Measurements from ENCODE around the gene SDK2.
"Not testable (repeated sequence)": the region's sequence is repeated elsewhere in the genome, so short reads cannot be mapped to it uniquely, and the experiment has no call there.

The SDK2 gene

DNA sequence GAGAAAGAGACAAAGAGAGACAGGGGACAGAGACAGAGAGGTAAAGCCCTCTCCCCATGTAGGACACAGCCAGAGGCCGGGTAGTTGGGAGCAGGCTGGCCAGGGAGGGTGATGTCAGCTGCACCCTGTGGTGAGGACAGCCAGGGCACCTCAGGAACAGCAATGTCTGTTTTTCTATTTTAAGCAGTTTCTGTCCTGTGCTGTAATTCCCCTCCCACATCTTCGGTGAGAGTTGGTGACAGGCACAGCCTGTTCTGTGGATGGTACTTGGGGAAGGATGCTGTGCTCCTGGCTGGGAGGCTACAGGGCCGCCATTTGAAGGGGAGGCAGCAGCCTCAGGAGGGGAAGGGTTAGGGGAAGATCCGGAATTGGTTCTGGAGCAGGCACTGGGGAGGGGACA, 163.5 kb downstream of the SDK2 start:
- no peak for DNase-seq (ENCODE audit: low read depth in 2 of 2)

DNA sequence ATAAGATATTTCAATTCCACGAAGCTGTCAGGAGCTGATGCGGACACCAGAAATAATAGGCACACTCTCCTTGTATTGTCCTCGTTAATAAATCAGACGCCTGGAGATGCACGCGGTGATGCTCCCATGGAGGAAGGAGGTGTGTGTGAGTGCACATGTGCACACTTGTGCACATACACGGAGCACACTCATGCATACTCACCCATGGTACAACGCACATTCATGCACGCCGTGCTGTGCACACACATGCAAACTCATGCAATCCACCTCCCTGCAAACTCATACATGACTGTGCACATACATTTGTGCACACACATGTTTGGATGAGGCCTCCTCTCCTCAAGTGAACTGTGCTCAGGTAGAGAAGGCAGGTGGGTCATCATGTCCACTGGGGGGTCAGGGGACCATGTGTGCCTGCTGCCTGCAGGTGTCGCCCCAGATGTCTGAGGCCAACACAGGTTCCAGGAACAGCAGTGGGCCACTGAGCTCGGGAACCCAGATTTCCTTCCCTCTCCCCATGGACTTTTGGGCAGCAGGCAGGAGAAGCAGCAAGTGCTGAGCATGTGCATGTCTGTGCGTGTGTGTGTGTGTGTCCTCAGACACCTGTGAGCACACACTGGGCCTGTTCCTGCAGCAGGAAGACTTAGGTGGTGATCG, 165.3 kb downstream of the SDK2 start:
- no peak for DNase-seq (ENCODE audit: low read depth in 2 of 2)

DNA sequence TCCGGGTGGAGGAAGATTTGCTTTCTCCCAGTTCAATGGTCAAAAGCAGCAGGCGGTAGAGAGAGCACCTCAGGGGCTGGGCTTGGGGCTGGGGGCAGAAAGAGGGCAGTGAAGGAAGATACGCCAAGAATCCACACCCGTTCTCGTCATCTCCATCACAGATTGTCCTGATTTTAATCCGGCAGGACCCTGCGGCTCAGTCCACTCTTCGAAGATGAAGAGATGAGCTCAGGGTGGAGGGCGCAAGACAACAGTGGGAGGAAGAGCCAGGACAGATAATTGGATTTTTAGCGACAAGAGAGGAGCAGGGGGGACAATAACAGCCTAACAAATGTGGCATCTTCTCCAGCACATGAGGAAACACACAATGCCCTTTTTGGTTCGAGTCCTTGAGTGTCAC, 165.9 kb downstream of the SDK2 start:
- DNase-seq (ENCODE audit: low read depth in 2 of 2): no peak

DNA sequence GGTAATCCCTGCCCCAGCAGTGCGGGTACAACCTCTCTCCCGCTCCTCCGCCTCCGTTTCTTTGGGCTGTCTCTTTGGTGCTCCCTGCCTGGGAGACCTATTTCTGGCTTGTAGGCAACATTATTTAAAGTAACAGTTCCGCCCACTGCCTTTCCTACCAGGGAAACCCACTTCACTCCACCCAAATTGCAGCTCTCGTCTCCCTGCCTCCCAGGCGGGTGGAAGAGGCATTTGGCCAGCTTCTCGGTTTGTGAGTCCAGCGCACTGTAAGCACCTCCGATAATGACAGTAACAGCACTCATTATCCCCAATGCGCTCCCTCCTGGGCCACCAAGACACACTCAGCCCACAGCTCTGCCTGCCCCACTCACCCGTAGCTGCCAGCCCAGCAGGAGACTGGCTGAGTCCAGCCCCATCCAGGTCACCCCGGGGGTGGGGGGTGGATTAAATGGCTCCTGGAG, 167.3 kb downstream of the SDK2 start:
- DNase-seq (ENCODE audit: low read depth in 2 of 2): no peak

DNA sequence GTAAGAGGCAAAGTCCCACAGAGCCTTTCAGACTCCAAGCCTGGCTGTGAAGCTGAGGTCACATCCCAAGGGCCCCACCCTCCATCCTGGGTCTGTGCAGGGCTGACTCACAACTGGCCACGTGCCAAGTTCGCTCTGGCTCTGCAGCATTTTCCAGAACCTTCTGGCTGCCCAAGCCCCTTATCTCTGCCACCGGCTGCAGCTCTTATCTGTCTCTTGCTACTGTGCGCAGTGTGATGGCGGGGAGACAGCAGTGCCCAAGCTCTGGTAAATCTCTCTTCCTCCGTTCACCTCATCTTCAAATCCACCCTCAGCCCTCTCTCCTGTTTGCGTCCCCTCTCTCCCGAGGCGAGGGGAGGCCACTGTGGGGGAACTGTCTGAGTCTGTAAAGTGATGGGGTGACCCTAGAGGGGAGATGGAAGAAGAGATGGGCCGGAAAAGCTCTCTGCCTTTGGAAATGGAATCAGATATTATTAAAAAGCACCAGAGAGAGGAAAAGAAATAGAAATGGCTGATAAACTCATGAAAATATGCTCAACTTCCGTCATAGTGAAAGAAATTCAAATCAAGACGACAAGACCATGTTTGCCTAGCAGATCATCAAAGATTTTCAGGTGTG, 169.8 kb downstream of the SDK2 start:
- no peak for DNase-seq (ENCODE audit: low read depth in 2 of 2)

DNA sequence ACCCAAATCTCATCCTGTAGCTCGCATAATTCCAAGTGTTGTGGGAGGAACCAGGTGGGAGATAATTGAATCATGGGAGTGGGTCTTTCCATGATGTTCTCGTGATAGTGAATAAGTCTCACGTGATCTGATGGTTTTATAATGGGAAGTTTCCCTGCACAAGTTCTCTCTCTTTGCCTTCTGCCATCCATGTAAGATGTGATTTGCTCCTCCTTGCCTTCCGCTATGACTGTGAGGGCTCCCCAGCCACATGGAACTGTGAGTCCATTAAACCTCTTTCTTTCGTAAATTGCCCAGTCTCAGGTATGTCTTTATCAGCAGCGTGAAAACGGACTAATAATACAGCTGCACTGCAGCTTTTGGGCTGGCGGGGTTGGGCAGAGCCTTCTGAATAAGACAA, 171.5 kb downstream of the SDK2 start:
- not testable (repeated sequence) for DNase-seq (ENCODE audit: low read depth in 2 of 2)

DNA sequence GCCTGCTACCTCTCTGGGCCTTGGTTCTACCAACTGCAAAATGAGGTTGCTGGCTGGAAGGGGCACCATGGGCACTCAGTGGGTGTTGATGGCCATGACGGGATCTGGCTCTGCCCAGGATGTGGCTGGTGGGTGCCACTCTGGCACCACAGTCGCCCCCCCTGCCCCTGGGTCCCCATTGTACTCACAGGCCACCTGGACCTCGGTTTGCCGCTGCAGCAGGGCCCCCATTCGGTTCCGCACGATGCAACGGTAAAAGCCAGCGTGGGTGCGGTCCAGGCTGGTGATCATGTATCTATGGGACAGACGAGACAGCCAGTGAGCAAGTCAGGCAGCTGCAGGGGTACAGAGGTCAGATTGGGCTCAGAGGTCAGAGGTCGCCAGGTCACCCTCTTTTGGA, 172.3 kb downstream of the SDK2 start:
- DNase-seq (ENCODE audit: low read depth in 2 of 2): no peak

DNA sequence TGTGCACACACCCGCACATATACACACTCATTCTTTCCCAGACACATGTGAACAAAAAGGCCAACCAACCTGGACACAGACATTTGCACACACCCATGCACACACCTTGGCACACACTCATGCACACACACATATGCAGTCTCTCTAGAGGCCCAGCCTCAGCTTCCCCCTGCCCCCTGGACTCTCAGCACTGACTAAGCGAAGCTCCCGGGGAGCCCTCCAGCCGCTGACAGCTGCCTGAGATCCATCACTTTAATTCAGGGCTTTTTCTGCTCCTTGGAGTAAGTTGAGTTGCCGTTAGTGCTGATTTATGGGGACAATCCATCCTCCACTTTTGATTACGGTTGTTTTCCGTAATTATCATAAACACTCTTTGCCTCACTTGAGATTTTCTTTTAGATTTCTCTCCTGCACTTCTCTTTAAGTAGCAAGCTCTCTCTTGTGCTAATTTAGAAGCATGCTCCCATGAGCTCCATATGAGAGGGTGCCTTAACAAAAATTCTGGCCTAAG, 173.9 kb downstream of the SDK2 start:
- no peak for DNase-seq (ENCODE audit: low read depth in 2 of 2)

DNA sequence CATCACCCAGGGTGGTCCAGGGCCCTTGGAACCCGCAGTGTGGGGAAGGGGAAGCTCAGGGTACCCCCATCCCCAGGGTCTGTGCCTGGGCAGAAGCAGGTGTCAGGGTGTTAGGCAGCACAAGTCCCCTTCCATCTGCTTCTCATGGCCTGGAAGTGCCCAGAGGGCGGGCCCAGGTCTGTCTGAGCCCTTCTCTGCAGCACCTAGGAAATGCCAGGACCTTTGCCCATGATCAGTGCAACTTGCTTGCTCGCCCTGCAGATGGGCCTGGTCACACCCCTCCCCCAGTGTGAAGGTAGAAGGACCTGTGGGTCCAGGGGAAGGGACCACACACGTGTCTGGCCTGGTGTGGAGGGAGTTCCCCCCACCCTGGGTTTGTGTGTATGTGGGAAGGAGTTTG, 174.9 kb downstream of the SDK2 start:
- no peak for DNase-seq (ENCODE audit: low read depth in 2 of 2)

DNA sequence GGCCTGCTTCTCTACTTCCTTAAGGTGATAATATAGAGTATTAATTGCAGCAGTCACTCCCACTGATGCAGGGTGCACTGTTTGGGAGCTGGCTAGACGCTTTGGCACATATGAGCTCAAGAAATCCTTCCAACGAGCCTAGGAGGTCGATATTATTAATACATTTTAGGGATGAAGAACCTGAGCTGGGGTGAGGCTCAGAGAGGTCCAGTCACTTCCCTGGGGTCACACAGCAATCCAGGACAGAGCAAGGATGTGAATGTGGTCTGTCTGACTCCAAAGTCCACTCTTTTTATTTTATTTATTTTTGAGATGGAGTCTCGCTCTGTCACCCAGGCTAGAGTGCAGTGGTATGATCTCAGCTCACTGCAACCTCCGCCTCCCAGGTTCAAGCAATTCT, 176.0 kb downstream of the SDK2 start:
- DNase-seq (ENCODE audit: low read depth in 2 of 2): no peak

DNA sequence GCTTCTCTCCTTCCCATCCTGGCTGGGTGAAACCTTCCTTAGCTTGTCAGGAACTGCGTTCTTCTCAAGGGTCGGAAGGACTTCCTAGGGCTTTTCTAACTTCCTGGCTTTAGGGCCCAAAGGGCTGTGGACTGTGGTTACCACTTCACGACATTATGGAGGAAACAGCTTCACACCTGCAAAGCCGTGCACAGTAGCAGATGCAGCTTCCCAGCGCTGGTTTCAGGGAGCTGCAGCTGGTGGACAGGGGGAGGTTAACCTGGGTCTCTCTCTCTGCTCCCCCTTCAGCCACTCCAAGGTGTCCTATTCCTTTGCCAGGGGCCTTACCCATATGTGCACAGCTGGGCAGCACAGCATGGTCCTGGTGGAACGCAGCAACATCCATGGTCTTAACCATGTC, 176.6 kb downstream of the SDK2 start:
- no peak for DNase-seq (ENCODE audit: low read depth in 2 of 2)

DNA sequence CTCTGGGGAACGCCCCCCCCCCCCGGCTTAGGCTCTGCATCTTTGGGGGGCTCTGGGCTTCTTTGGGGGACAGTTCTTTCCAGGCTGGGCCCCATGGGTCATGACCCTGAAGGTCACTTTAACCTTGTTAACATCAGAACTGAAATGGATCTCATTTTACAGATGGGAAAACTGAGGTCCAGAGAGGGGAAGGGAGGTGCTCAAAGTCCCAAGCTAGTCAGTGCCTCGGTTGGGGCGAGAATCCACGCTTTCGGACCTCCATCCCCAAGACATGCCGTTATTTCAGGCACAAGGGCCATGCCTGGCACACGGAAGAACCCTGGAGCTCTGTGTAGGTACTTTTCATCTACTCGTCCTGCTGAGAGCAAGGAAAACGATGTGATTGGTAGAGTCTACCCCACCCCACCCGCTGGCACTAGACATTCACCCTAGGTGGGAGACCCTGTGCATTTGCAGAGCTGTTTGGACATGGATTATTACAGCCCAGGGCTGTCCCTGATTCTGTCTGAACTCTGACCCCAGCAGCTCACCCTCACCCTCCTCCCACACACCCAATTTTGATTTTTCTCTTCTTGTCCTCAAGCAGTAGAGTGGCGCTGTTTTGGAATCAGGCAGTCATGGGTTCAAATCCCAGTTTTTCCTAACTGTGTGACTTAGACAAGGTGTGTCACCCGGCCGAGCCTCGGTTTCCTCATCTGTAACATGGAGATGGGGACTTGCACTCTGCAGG, 177.4 kb downstream of the SDK2 start:
- DNase-seq (ENCODE audit: low read depth in 2 of 2): no peak

DNA sequence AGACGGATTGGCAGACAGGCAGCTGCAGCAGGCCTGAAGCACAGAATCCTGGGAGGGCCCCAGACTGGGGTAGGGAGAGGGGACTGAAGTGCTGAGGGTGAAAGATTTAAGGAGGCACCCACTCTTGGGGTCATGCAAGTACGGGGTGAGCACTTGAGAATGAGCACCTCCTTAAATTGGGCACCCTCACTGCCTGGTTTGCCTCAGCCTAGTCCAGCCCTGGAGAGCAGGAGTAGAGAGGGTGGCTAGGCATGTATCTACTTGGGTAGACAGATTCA, 178.4 kb downstream of the SDK2 start:
- DNase-seq (ENCODE audit: low read depth in 2 of 2): no peak

DNA sequence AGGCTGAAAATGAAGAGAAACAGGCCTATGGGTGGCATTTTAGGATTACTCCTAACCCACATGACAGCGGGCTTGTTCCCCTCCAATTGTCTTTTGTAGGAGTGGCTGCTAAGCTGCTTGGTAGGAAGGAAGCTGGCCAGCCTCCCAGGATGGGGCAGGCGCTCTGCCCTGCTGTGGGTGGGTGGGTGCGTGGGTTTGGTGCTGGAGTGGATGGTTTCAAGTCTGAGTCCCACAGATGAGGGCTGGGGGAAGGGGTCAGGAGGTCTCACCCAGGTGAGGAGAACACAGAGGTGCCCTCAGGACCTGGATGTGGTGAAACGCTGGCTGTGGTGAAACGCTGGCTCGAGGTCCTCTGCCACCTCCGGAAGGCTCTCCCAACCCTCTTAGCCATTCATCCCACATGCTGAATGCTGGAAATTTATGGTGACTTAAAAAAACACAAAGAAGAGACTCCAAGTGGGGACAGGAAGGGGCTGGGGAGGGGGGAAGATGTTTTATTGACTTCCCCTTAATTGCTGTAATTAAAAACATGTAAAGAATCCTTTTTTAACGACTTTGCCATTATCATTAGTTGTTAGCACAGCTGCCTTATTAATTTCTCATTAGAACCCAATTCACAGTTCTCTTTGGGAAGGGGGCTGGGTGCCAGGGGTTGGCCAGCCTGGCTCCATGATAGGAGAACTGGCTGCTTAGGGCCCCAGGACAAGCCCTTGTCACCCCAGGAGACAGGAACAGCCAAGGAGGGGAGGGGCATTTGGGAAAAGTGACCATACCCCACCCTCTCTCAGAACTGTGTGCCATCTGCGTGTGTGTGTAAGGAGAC, 178.9 kb downstream of the SDK2 start:
- no peak for DNase-seq (ENCODE audit: low read depth in 2 of 2)

DNA sequence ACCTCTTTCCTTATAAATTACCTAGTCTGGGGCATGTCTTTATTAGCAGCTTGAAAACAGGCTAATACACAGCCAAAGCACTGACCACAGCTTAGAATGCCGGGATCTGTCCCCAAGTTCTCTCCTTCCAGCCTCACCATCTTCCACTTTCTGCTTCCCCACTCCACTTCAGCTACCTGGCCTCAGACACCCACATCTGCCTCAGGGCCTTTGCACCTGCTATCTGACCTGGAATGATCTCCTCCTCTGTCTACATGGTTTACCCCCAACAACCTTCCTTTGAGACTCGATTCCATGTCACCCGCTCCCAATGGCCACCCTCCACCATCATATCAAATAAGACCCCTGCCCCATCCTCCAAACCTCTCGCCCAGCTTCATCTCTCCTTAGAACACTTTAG, 179.8 kb downstream of the SDK2 start:
- DNase-seq (ENCODE audit: low read depth in 2 of 2): no peak

DNA sequence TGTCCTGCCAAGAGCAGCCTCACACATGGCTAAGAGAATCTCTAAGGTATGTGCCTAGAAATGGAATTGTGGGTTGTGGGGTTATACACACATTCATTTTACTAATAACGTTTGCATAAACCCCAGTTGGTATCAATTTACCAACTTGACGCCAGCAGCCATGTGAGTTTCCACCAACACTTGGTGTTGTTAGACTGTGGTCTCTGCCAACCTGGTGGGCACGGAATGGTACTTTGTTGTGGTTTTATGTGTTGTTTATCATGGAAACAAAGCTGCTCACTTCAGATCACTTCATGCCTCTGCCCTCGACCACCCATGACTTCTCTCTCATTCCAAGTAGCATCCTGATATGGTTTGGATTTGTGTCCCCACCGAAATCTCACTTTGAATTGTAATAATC, 180.4 kb downstream of the SDK2 start:
- no peak for DNase-seq (ENCODE audit: low read depth in 2 of 2)

DNA sequence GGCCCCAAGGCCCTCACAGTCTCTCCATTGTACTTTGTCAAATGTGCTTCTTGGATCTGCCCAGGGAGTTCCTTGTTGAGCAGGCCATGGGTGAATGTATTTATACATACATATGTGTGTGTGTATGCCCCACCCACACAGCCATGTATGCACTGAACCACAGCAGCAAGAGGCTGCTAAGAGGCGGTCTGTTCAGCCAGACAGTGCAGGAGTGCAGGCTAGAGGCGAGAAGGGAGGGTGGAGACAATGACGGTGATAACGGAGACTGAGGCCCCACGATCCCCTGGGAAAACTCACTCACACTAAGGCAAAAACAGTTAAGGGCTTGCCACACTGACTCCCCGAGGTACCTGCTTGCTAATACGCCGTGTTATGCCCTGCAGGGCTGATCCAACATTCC, 181.4 kb downstream of the SDK2 start:
- DNase-seq (ENCODE audit: low read depth in 2 of 2): no peak

DNA sequence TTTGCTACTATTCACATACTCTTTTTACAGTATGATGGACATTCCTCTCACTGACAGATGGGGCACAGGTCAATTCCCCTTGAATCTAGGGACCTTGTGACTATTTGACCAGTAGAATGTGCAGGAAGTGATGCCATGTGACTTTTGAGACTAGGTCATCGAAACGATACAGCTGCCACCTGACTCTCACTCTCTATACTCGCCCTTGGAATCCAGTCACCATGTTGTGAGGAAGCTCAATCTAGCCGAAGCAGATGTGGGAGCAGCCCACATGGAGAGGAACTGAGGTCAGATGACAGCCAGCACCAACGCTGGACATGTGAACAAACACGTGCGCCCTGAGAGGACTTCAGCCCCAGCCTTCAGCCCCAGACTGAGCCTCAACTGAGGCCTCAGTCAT, 184.3 kb downstream of the SDK2 start:
- DNase-seq (ENCODE audit: low read depth in 2 of 2): no peak

DNA sequence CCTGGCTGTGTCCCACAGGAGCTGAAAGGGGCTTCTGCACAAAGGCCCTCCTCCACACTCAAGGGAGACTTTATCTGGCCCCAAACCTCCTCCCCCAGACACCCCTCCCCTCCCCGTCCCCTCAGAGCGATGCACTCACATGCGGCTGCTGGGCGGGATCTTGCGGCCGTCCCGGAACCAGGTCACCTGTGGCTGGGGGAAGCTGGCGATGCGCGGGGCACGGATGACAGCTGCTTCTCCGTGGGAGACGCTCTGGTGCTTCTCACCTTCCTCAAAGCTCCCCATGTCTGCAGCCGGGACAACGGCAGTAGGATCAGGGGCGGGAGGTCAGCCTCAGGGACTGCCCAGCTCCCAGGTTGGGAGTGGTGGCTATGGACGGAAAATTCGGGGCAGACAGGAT, 188.5 kb downstream of the SDK2 start:
- DNase-seq (ENCODE audit: low read depth in 2 of 2): no peak

DNA sequence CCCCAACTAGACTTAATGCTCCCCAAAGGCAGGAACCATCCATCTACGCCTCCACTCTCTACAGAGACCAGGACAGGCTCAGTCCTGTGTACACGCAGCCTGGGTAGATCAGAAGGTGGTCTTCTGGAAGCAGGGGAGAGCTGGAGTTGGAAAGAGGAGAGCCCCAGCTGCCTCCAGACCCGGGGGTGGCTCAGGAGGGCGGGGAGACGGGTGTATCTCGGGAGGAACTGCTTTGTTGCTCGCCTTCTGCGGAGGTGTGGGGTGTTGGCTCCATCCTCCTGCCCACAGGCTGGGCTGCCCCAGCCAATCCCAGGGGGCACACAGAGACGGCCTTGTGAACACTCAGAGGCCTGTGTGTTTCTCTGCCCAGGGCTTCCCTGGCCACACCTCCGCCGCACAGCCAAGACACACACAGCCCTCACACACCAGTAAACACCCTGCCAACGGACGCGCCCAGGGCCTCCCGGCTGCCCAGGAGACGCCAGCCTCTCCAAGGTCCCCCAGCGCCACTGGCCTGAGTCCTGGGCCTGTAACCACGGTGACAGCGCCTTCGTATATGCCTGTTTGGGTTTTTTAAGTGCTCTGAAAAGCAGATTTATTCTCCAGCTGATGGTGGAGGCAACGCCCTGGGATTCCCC, 189.1 kb downstream of the SDK2 start:
- DNase-seq (ENCODE audit: low read depth in 2 of 2): no peak

DNA sequence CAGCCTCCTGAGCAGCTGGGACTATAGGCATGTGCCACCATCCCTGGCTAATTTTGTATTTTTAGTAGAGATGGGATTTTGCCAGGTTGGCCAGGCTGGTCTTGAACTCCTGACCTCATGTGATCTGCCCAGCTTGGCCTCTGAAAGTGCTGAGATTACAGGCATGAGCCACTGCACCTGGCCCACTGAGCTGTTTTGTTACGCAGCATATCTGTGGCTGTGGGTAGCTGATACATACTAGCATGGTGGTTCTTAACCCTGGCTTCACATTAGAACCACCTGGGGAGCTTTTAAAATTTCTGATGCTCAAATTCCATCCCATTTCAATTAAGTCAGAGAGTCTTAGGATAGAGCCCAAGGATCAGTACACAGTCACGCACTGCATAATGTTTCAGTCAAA, 190.8 kb downstream of the SDK2 start:
- not testable (repeated sequence) for DNase-seq (ENCODE audit: low read depth in 2 of 2)

DNA sequence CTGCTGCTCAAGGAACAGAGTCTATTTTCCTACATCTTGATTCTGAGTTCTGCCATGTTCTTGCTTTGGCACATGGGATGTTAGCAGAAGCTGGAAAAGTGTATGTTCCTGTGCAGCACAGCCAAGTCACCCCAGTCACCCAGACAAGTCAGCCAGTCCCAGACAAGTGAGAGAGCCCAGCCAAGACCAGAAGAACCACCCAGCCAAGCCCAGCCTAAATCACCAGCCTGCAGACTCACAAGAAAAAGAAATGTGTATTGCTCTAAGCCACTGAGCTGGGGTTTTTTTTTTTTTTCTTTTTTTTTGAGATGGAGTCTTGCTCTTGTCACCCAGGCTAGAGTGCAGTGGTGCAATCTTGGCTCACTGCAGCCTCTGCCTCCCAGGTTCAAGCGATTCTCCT, 191.2 kb downstream of the SDK2 start:
- DNase-seq (ENCODE audit: low read depth in 2 of 2): no peak

Data from stimulated activated CD8-positive, alpha-beta memory T cell treated with anti-CD3 and anti-CD28 coated beads, Interleukin-2, amount 100 ng/mL, for 48 hours (primary cell).